ENCODE results near the gene HGS. TPM values are rescaled to one million over a fixed set of nuclear protein-coding genes. Genes with fewer than 3 reads are reported as not detected.

The HGS gene
- total and polyA plus RNA-seq, 8 donors: 39.3 to 174 (median 45.2) TPM

GRCh38 chr17:81662002-81662401 is 21.8 kb upstream of the HGS start:
- WGBS, 2 donors: 90 to 93% methylated on average over 4 of the region's 4 CpGs
- Histone ChIP-seq H3K9me3 (no peaks in the 10 kb centered on the region), H3K27ac (no peak overlapping the region), H3K4me3 (no peak overlapping the region), H3K4me1 (peaks cover 13 to 26% (median 19%) of the 10 kb centered on the region in 3 donors), H3K27me3 (no peaks in the 10 kb centered on the region), H3K36me3 (no peaks in the 10 kb centered on the region)
- ATAC-seq: no peak
- DNase-seq: no peak
- intact Hi-C loops (cut with DNase I): no loop called here
- no peak for FAIRE-seq
- no peak for TF ChIP-seq CTCF (IDR thresholded peaks at IDR 0.05)

- peaks cover 13 to 28% (median 15%) of the 10 kb centered on the region in 3 donors for H3K4me1 ChIP-seq
- intact Hi-C loops (cut with DNase I): no loop called here
- no peak for TF ChIP-seq CTCF (IDR thresholded peaks at IDR 0.05)
- no peak for ATAC-seq
- H3K27ac ChIP-seq: no peak overlapping the region
- no peaks in the 10 kb centered on the region for H3K9me3 ChIP-seq
- H3K36me3 ChIP-seq: no peaks in the 10 kb centered on the region
- H3K4me3 ChIP-seq: no peak overlapping the region
- H3K27me3 ChIP-seq: no peaks in the 10 kb centered on the region
- WGBS, 2 donors: 73 to 94% methylated on average over 7 of the region's 7 CpGs
- FAIRE-seq: no peak
- DNase-seq: no peak
These were observed 19.8 kb upstream of the HGS start for GRCh38 chr17:81664051-81664470.

GRCh38 chr17:81665205-81666091 is 18.4 kb upstream of the HGS start:
- no peaks in the 10 kb centered on the region for H3K27me3 ChIP-seq
- H3K27ac ChIP-seq: peak overlapping the region in 3 of 4 donors; percentile 33 to 63 (median 62)
- no peaks in the 10 kb centered on the region for H3K36me3 ChIP-seq
- H3K4me1 ChIP-seq: peaks cover 0 to 18% (median 6%) of the 10 kb centered on the region in 3 donors
- FAIRE-seq (no peak), ATAC-seq (peak; percentile 3 to 33 (median 6)), DNase-seq (peak in 1 of 6 donors; percentile 39)
- 62 to 63% methylated on average over 30 of the region's 30 CpGs for WGBS, 2 donors
- no peak for TF ChIP-seq CTCF (IDR thresholded peaks at IDR 0.05)
- intact Hi-C loops (cut with DNase I): no loop called here
- H3K9me3 ChIP-seq: no peaks in the 10 kb centered on the region
- peak overlapping the region; percentile 80 to 99 (median 98) for H3K4me3 ChIP-seq

- Histone ChIP-seq H3K9me3 (no peaks in the 10 kb centered on the region), H3K27me3 (no peaks in the 10 kb centered on the region), H3K4me3 (peak overlapping the region; percentile 80 to 99 (median 98)), H3K4me1 (peaks cover 0 to 15% (median 6%) of the 10 kb centered on the region in 3 donors), H3K27ac (peak overlapping the region; percentile 33 to 63 (median 62)), H3K36me3 (peaks cover 0 to under 1% (median 0%) of the 10 kb centered on the region in 3 donors)
- DNase-seq (no peak), ATAC-seq (peak; percentile 17 to 30 (median 28)), FAIRE-seq (no peak)
- intact Hi-C loops (cut with DNase I): no loop called here
- TF ChIP-seq CTCF (IDR thresholded peaks at IDR 0.05): no peak
- WGBS, 2 donors: 0 to 1% methylated on average over 15 to 16 of the region's 16 CpGs
These were observed 17.8 kb upstream of the HGS start for GRCh38 chr17:81666092-81666341.
